Body of pancreas (tissue), 4 donors: ENCODE measurements around the gene CLMN.

Source experiments
- POLR2A ChIP-seq, 3 donors: fragments of 450-650 bp; IDR thresholded peaks; one replicate each; pipeline ENCODE4 v1.6.1; 2016; ENCODE audit warnings: antibody characterized with exemption in 3 of 3, mild to moderate bottlenecking in 2 of 3
- TF ChIP-seq, protein P1 (sequence below), 7 experiments: fragments of 450-650 bp in 4 of 7; fragments of 200-600 bp in 3 of 7; sonication (generic) in 3 of 7; IDR thresholded peaks; one replicate each; pipeline ENCODE4 v1.5.1; 2016 to 2019; ENCODE audit warnings: antibody characterized with exemption in 7 of 7

DNA sequence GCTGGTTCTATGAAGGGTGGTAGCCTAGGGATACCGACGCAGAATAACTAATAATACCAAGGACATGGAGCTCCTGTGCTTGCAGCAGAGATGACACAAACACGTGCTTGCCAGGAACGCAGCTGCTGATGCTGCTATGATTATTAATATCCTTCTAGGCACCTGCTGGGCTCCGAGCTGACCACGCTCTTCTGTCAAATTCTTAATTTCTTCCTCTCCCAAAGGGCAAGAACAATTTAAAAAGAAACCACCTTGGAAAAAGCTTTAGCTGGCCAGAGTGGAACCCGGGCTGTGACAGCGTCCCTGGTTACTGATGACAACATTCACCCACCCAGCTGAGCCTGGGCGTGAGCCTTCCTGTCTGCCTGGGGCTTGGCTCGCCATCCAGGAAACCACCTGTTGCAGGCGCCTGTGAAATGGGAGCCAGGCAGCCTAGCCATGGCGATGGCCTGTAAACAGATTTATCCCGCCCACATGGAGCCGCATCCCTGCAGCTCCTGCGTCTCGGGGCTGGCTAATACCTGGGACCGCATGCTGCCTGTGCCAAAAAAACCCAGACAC lies 28.8 kb downstream of the CLMN start:
- TF ChIP-seq, protein P1, sequence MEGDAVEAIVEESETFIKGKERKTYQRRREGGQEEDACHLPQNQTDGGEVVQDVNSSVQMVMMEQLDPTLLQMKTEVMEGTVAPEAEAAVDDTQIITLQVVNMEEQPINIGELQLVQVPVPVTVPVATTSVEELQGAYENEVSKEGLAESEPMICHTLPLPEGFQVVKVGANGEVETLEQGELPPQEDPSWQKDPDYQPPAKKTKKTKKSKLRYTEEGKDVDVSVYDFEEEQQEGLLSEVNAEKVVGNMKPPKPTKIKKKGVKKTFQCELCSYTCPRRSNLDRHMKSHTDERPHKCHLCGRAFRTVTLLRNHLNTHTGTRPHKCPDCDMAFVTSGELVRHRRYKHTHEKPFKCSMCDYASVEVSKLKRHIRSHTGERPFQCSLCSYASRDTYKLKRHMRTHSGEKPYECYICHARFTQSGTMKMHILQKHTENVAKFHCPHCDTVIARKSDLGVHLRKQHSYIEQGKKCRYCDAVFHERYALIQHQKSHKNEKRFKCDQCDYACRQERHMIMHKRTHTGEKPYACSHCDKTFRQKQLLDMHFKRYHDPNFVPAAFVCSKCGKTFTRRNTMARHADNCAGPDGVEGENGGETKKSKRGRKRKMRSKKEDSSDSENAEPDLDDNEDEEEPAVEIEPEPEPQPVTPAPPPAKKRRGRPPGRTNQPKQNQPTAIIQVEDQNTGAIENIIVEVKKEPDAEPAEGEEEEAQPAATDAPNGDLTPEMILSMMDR (IDR thresholded peaks at IDR 0.05), result peak in 1 of 7 experiments; percentile 2
- peak in 1 of 3 donors; percentile 31 for TF ChIP-seq POLR2A (IDR thresholded peaks at IDR 0.05)
